HG03108 (cell line): Measurements from ENCODE around the gene FXR1.
"Not testable (repeated sequence)": the region's sequence is repeated elsewhere in the genome, so short reads cannot be mapped to it uniquely, and the experiment has no call there.

Experiments
- ATAC-seq: cut with Tn5 transposase; IDR thresholded peaks from one replicate; pipeline ENCODE4 v1.9.1; 2021; ENCODE audit warnings: moderate library complexity; ENCODE audit not compliant: unreplicated experiment

The FXR1 gene

DNA sequence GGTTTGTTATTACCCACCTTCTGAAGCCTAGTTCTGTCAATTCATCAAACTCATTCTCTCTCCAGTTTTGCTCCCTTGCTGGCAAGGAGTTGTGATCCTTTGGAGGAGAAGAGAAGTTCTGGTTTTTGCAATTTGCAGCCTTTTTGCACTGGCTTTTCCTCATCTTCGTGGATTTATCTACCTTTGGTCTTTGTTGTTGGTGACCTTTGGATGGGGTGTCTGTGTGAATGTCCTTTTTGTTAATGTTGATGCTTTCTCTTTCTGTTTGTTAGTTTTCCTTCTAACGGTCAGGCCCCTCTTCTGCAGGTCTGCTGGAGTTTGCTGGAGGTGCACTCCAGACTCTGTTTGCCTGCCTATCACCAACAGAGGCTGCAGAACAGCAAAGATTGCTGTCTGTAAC lies 91.0 kb downstream of the FXR1 start:
- ATAC-seq = not testable (repeated sequence)

DNA sequence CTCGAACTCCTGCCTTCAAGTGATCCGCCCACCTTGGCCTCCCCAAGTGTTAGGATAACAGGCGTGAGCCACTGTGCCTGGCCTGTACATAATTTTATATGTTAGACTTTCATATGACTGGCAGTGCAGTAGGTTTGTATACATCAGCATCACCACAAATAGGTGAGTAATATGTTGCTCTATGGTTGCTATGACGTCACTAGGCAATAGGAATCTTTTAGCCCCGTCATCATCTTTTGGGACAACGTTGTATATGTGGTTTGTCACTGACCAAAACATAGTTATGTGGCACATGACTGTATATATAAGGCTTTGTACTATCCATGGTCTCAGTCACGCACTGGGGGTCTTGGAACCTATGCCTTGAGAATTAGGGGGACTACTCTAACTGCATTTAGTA lies 94.1 kb downstream of the FXR1 start:
- ATAC-seq = no peak

DNA sequence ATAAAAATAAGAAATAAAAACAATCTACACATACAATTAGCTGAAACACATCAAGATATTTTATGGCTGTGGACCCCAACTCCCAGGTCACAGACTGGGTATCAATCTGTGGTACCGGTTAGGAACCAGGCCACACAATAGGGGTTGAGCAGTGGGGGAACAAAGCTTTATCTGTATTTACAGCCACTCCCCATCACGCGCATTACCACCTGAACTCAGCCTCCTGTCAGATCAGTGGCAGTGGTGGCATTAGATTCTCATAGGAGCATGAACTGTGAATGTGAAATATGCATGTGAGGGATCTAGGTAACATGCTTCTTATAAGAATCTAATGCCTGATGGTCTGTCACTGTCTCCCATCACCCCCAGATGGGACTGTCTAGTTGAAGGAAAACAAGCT lies 94.8 kb downstream of the FXR1 start:
- ATAC-seq = no peak

DNA sequence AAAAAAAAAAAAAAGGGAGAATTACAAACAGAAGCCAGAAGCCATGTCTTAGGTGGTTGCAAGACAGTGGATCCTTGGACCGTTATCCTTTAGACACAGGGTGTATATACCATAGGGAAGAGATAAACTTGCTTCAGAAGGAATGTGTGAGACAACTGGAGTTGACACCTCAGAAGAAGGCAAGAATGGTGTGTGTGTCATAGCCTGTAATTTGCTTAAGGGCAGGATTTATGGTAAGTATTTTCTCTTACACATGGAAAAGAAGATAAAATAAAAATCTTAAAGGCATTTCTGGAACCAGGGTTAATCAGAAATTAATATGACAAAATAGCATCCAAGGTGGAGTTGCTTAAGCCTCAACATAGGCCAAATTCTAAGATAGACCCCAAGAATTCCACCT lies 96.3 kb downstream of the FXR1 start:
- no peak for ATAC-seq

DNA sequence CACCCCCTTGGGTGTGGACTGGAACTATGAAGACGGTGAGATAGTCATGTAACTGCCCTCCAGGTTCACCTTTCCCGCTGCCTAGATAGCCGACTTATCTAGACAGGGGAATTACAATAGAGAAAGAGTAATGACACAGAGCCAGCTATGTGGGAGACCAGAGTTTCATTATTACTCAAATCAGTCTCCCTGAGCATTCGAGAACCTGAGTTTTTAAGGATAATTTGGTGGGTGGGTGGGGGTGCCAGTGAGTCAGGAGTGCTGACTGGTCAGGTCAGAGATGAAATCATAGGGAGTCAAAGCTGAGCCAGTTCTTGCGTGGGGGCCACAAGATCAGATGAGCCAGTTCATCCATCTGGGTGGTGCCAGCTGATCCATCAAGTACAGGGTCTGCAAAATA lies 96.8 kb downstream of the FXR1 start:
- no peak for ATAC-seq

DNA sequence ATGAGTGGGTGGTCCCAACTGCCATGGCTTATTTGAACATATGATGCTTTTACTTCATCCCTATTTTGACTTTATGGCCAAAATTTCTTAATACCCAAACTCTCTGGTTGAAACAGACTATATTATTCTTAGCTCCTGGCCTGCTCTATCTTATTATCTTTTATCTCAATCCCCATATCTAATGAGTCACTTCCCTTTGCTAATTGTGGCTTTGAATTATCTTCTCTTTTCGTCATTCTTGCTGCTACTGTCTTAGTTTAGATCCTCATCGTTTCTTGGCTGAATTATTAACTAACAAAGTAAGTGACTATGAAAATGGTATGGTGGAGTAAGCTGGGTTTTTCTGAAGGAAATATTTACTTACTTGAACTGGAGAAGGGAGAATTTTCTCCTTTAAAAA lies 105.2 kb downstream of the FXR1 start:
- no peak for ATAC-seq

DNA sequence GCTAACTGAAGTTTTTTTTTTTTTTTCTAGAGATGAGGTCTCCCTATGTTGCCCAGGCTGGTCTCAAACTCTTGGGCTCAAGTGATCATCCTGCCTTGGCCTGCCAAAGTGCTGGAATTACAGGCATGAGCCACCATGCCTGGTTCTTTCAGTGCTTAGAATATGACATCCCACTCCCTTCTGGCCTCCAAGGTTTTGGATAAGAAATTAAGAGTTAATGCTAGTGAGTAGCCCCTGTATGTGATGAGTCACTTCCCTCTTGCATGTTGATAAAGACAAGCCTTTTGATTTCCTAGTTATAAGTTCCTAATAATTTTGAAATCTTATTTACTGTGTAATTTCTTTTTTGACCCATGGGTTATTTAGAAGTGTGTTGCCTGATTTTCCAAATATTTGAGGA lies 112.7 kb downstream of the FXR1 start:
- ATAC-seq = no peak

DNA sequence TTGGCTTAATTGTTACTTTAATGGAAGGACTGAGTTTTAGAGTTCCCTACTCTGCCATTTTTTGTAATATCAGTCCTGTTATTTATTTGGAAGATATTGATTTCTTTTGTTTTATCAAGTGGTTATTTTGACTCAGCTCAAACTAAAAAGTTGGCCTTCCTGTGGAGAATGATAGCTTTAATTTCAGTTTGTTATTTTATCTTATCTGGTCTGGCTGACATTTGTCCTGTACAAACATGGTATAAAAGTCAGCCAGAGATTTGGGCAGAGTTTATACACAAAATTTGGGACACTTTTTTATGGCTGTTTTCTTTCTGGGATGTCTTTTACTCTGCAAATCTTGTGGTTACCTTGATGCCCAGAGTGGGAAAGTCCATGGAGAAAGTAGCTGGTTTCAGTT lies 118.5 kb downstream of the FXR1 start:
- ATAC-seq = no peak
